ENCODE measurements around the gene BCDIN3D. TPM values are rescaled to one million over a fixed set of nuclear protein-coding genes. Genes with fewer than 3 reads are reported as not detected.

Gene BCDIN3D
- total and polyA plus RNA-seq, 2 of the 8 experiments (the other 6 are each of a cell fraction or from before 2014, with no cell fraction given), result 1.6 to 2.4 TPM

DNA sequence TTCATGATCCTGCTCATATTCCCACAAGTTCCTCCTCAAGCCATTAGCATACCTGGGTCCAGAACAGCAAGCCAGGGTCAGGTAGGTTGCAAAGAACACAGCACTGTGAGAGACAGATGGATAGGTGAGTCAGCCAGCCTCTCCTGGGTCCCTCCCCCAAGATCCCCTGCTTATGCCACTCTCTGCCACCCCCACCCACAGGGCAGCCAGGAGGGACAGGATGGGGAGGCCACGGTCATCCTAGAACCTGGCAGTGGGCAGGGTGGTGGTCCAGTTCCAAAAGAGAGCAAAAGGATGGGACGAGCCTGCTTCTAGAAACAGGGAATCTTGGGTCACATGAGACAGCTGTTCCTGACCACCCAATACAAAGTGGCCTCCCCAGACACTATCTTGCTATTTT is 48.1 kb upstream of the BCDIN3D start:
- H3K4ac ChIP-seq (replicated peaks; ENCODE audit: insufficient read length, low read depth, low read length), result no peak overlapping the region
- no peak overlapping the region for H3K14ac ChIP-seq (ENCODE audit: insufficient read length)
- no peak overlapping the region for H4K8ac ChIP-seq (ENCODE audit: extremely low read depth, insufficient read depth, low read length)
- H3K9ac ChIP-seq (replicated peaks in 1 of 4; ENCODE audit: extremely low read depth in 1 of 4, low read depth in 3 of 4, low read length in 3 of 4), result no peak overlapping the region
- H2BK20ac ChIP-seq (ENCODE audit: low read length), result no peak overlapping the region
- no peak overlapping the region for H3K56ac ChIP-seq (replicated peaks; ENCODE audit: insufficient read length, low read depth, low read length)
- no peak overlapping the region for H3K4me2 ChIP-seq (ENCODE audit: insufficient read depth in 1 of 2, low read depth in 2 of 2, low read length in 2 of 2)
- no peak overlapping the region for H3K18ac ChIP-seq (ENCODE audit: extremely low read depth, low read length)
- H3K79me2 ChIP-seq (ENCODE audit: control insufficient read depth in 1 of 2, insufficient read depth in 2 of 2, low read length in 2 of 2), result no peaks in the 10 kb centered on the region
- no peaks in the 10 kb centered on the region for H3K9me3 ChIP-seq (ENCODE audit: insufficient read depth in 2 of 2, low read depth in 1 of 2, low read length in 1 of 2)
- no peak overlapping the region for H3K27ac ChIP-seq (ENCODE audit: low read depth, low read length)
- H4K20me1 ChIP-seq (replicated peaks in 1 of 2; ENCODE audit: control insufficient read depth in 1 of 2, insufficient read depth in 2 of 2, low read length in 2 of 2), result no peaks in the 10 kb centered on the region
- CTCF ChIA-PET (ENCODE audit: partially characterized antibody), result interaction anchor here (1.0 to 12.4 kb wide), 4 partner anchors 8 to 76 kb away, joined by 4 to 107 read pairs (median 24); no protein-coding TSS in a partner anchor
- H3K79me1 ChIP-seq (ENCODE audit: low read depth, low read length), result no peaks in the 10 kb centered on the region; the same call in 1 of the 2 replicates
- DNase-seq (ENCODE audit: low read depth in 1 of 2, low spot score in 2 of 2) (no peak), FAIRE-seq (no peak)
- WGBS, 2 experiments (ENCODE audit: extremely low coverage in 1 of 2, insufficient coverage in 1 of 2, insufficient read length in 1 of 2, insufficient replicate concordance in 2 of 2, low coverage in 1 of 2, low lambda C conversion rate in 2 of 2, missing lambda C conversion rate in 1 of 2), result 92% methylated on average over 2 of the region's 2 CpGs; no CpG with 5 or more reads in 1 of the 2 experiments
- no peak overlapping the region for H4K91ac ChIP-seq (replicated peaks; ENCODE audit: insufficient read length, low read length)
- H2BK12ac ChIP-seq (ENCODE audit: low read depth, low read length), result no peak overlapping the region
- H3K23ac ChIP-seq (ENCODE audit: insufficient read length), result no peak overlapping the region
- H2AFZ ChIP-seq (ENCODE audit: low read length), result no peak overlapping the region
- no peak overlapping the region for H3K4me3 ChIP-seq (ENCODE audit: extremely low read depth in 1 of 4, insufficient read depth in 2 of 4, low read depth in 3 of 4, low read length in 4 of 4)
- no peak overlapping the region for H2BK15ac ChIP-seq (ENCODE audit: low read length)
- H2BK5ac ChIP-seq (ENCODE audit: low read depth, low read length), result no peak overlapping the region
- H4K5ac ChIP-seq (ENCODE audit: insufficient read length, low read depth, low read length), result no peak overlapping the region
- peaks cover 0 to 11% (median 2%) of the 10 kb centered on the region in 4 experiments; a peak in 5 of 7 replicates for H3K27me3 ChIP-seq (replicated peaks in 1 of 4; ENCODE audit: control insufficient read depth in 3 of 4, extremely low read depth in 1 of 4, insufficient read depth in 3 of 4, low read length in 3 of 4)
- H3K4me1 ChIP-seq (replicated peaks in 1 of 4; ENCODE audit: control insufficient read depth in 3 of 4, insufficient read depth in 4 of 4, low read length in 3 of 4), result peaks cover 0 to 13% (median 6%) of the 10 kb centered on the region in 4 experiments; a peak in 6 of 7 replicates
- H3K36me3 ChIP-seq (ENCODE audit: control insufficient read depth in 2 of 4, insufficient read depth in 4 of 4, low read length in 3 of 4), result no peaks in the 10 kb centered on the region
- H2AK5ac ChIP-seq (ENCODE audit: low read depth, low read length), result no peak overlapping the region
- POLR2A ChIA-PET (ENCODE audit: partially characterized antibody), result interaction anchor here (2.0 kb wide), 1 partner anchor 10 kb away, joined by 8 read pairs; no protein-coding TSS in a partner anchor
- no peaks in the 10 kb centered on the region; the same call in 1 of the 2 replicates for H3K23me2 ChIP-seq (ENCODE audit: low read depth, low read length)
- no peak overlapping the region for H2BK120ac ChIP-seq (replicated peaks; ENCODE audit: low read depth, low read length)
- no peak for TF ChIP-seq JUN (IDR thresholded peaks at IDR 0.05; ENCODE audit: low read depth, low read length)
- TF ChIP-seq USF2 (IDR thresholded peaks at IDR 0.05; ENCODE audit: low read length), result no peak

All from H1 (cell line).